ENCODE data around the gene PDE7B.

The PDE7B gene

DNA sequence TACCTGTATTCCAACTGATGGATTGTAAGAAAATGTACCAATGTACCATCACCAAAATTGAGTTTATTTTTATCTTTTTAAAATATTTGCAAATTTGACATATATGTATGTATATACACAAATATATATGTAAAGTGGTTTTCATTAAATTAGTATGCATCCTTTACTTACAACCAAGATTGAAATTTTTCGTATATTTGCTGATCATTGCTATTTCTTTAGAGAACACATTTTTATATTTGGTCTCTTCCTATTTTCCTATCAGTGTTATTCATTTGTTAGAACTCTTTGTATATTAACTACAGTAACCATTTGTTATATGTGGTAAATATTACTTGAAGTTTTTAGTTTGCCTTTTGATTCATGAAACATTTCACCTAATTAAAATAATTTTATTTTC lies 324.4 kb downstream of the PDE7B start:
- Histone ChIP-seq H3K4me3 (ENCODE audit: low read depth, low read length) (no peak overlapping the region), H3K27ac (no peak overlapping the region), H3K36me3 (replicated peaks) (peaks cover 12% of the 10 kb centered on the region), H3K27me3 (replicated peaks) (no peaks in the 10 kb centered on the region)
- DNase-seq, result no peak
- in situ Hi-C loops (cut with HindIII; ENCODE audit: low pct_ligation_motif_present, low sequenced_read_pairs), result no loop called here
- TF ChIP-seq, protein P1, sequence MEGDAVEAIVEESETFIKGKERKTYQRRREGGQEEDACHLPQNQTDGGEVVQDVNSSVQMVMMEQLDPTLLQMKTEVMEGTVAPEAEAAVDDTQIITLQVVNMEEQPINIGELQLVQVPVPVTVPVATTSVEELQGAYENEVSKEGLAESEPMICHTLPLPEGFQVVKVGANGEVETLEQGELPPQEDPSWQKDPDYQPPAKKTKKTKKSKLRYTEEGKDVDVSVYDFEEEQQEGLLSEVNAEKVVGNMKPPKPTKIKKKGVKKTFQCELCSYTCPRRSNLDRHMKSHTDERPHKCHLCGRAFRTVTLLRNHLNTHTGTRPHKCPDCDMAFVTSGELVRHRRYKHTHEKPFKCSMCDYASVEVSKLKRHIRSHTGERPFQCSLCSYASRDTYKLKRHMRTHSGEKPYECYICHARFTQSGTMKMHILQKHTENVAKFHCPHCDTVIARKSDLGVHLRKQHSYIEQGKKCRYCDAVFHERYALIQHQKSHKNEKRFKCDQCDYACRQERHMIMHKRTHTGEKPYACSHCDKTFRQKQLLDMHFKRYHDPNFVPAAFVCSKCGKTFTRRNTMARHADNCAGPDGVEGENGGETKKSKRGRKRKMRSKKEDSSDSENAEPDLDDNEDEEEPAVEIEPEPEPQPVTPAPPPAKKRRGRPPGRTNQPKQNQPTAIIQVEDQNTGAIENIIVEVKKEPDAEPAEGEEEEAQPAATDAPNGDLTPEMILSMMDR (IDR thresholded peaks at IDR 0.05; ENCODE audit: low read depth, low read length, missing control alignments), result no peak

DNA sequence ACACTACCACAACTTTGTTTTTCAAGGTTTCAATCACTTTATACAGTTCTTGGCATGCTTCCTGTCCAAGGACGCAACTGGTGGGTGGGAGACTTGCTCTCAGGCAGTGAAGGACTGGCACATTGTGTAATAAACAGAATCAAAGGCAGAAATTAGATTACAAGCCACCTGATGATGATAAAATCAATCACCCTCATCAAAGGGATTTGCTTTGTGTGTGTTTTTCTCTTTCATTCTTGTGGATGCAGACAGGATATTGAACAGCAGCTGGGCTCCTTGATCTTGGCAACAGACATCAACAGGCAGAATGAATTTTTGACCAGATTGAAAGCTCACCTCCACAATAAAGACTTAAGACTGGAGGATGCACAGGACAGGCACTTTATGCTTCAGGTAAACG lies 327.2 kb downstream of the PDE7B start:
- TF ChIP-seq, protein P1 (IDR thresholded peaks at IDR 0.05; ENCODE audit: low read depth, low read length, missing control alignments), result no peak
- Histone ChIP-seq H3K4me3 (ENCODE audit: low read depth, low read length) (no peak overlapping the region), H3K27ac (no peak overlapping the region), H3K27me3 (replicated peaks) (no peaks in the 10 kb centered on the region), H3K36me3 (replicated peaks) (peaks cover 10% of the 10 kb centered on the region)
- in situ Hi-C loops (cut with HindIII; ENCODE audit: low pct_ligation_motif_present, low sequenced_read_pairs), result no loop called here
- no peak for DNase-seq

DNA sequence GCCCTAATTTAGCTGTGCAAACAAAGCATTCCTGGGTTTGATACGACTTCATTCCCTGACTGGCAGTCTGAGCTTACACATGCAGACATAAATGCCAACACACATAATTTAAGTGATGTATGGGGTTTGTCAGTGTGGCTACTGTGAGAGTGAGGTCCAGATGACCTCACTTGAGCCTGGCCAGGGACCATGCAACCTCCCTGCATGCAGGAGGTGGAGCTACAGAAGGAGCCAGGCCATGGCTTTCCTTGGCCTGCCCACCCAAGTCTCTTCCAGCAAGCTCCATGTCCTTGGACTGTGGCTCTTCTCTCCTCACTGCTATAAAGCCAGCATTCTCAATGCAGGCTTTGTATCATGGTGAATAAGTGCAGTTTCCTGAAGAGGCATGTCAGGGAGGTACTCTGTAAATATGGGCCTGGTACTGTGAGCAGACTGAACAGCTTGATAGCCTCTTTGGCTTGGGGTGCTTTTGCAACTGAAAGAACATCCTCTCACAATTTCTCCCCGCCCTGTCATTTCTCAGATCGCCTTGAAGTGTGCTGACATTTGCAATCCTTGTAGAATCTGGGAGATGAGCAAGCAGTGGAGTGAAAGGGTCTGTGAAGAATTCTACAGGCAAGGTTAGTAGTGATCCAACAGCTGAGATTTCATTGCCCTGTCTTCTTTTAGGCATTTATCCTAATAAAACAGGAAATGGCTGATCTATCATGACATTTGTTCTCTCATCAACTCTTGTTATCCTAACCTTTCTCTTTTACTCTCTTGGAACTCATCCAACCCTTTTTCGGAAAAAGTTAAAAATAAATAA lies 329.4 kb downstream of the PDE7B start:
- TF ChIP-seq, protein P1 (IDR thresholded peaks at IDR 0.05; ENCODE audit: low read depth, low read length, missing control alignments), result no peak
- H3K4me3 ChIP-seq (ENCODE audit: low read depth, low read length), result no peak overlapping the region
- H3K36me3 ChIP-seq (replicated peaks), result peaks cover 10% of the 10 kb centered on the region
- no peaks in the 10 kb centered on the region for H3K27me3 ChIP-seq (replicated peaks)
- DNase-seq, result no peak
- in situ Hi-C loops (cut with HindIII; ENCODE audit: low pct_ligation_motif_present, low sequenced_read_pairs), result no loop called here
- H3K27ac ChIP-seq, result no peak overlapping the region

DNA sequence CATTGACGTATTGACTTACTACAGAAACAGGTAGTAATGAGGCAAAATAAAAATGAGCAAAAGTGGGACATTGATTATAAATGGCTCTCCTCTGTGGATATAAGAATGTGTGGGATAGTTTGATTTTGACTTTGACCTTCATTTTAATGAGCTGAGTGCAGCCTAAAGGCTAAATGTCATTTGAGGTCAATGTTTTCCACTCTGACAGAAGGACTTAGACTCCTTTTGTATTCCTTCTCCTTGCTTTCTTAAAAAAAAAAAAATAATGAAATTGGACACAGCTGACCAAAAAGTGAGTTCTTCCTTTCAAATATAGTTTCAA lies 330.0 kb downstream of the PDE7B start:
- in situ Hi-C loops (cut with HindIII; ENCODE audit: low pct_ligation_motif_present, low sequenced_read_pairs), result no loop called here
- H3K36me3 ChIP-seq (replicated peaks), result peaks cover 10% of the 10 kb centered on the region
- TF ChIP-seq, protein P1 (IDR thresholded peaks at IDR 0.05; ENCODE audit: low read depth, low read length, missing control alignments), result no peak
- no peaks in the 10 kb centered on the region for H3K27me3 ChIP-seq (replicated peaks)
- H3K4me3 ChIP-seq (ENCODE audit: low read depth, low read length), result no peak overlapping the region
- no peak overlapping the region for H3K27ac ChIP-seq
- DNase-seq, result no peak

DNA sequence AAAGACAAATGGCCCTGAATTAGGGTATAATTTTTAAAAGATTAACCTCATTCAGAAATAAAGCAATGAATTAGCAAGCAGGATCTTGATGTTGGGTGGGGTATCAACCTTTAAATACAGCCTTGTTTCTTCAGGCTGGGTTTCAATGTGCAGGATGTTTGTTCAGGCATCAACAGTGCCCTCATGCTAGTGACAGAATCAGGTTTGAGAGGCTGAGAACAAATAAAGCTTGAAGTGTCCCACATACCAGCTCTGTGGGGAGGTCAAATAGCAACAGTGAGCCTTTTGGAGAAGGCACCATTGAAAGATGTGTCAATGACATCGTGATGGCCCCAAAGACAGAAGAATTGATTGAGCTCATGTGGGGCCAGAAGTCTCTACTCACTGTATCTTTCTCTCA lies 330.4 kb downstream of the PDE7B start:
- in situ Hi-C loops (cut with HindIII; ENCODE audit: low pct_ligation_motif_present, low sequenced_read_pairs), result no loop called here
- Histone ChIP-seq H3K27me3 (replicated peaks) (no peaks in the 10 kb centered on the region), H3K27ac (no peak overlapping the region), H3K4me3 (ENCODE audit: low read depth, low read length) (no peak overlapping the region), H3K36me3 (replicated peaks) (peaks cover 10% of the 10 kb centered on the region)
- TF ChIP-seq, protein P1 (IDR thresholded peaks at IDR 0.05; ENCODE audit: low read depth, low read length, missing control alignments), result no peak
- DNase-seq, result no peak

DNA sequence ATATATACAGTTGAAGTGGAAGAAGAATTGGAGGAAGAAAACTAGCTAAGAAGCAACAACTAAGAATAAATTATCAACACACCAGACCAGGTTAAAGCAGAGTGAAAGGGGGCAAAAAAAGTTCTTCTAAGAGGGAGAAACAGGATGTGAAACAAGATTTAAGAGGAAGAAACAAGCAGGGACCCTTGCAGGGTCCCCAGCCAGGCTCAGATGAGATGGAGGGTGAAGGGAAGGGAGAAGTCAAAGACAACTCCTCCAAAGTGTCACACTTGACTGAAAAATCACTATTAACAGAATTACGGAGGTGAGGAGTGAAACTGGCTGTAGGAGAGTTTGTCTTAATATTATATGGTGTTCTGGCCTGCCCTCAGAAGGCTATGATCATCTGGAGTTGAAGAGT lies 333.2 kb downstream of the PDE7B start:
- DNase-seq, result no peak
- TF ChIP-seq, protein P1 (IDR thresholded peaks at IDR 0.05; ENCODE audit: low read depth, low read length, missing control alignments), result no peak
- Histone ChIP-seq H3K27me3 (replicated peaks) (no peaks in the 10 kb centered on the region), H3K27ac (no peak overlapping the region), H3K4me3 (ENCODE audit: low read depth, low read length) (no peak overlapping the region), H3K36me3 (replicated peaks) (peaks cover 9% of the 10 kb centered on the region)
- in situ Hi-C loops (cut with HindIII; ENCODE audit: low pct_ligation_motif_present, low sequenced_read_pairs), result no loop called here

Data from brain microvascular endothelial cell (primary cell).